ENCODE data around the gene SEMA3F. TPM values are rescaled to one million over a fixed set of nuclear protein-coding genes. Genes with fewer than 3 reads are reported as not detected.

The SEMA3F gene
- total RNA-seq, 4 donors from 2014 or later: 10.5 to 33.1 (median 12.9) TPM

- DNase-seq: no peak
- no peak overlapping the region for H3K4me3 ChIP-seq
- H3K36me3 ChIP-seq: no peaks in the 10 kb centered on the region
- no peak for TF ChIP-seq CTCF (IDR thresholded peaks at IDR 0.05)
- no peak for TF ChIP-seq POLR2A (IDR thresholded peaks at IDR 0.05)
- peaks cover 14 to 17% of the 10 kb centered on the region in 2 donors for H3K27me3 ChIP-seq
- intact Hi-C loops (cut with DNase I; ENCODE audit: low total_unique reads): no loop called here
- H3K4me1 ChIP-seq: peaks cover 0 to 13% of the 10 kb centered on the region in 2 donors
- no peak overlapping the region for H3K27ac ChIP-seq
- H3K9me3 ChIP-seq: no peaks in the 10 kb centered on the region
These were observed 46.6 kb downstream of the SEMA3F start for GRCh38 chr3:50201573-50202315.

- H3K27ac ChIP-seq: no peak overlapping the region
- no peak for DNase-seq
- no peaks in the 10 kb centered on the region for H3K36me3 ChIP-seq
- intact Hi-C loops (cut with DNase I; ENCODE audit: low total_unique reads): no loop called here
- H3K27me3 ChIP-seq: peaks cover 14 to 17% of the 10 kb centered on the region in 2 donors
- peaks cover 0 to 13% of the 10 kb centered on the region in 2 donors for H3K4me1 ChIP-seq
- TF ChIP-seq CTCF (IDR thresholded peaks at IDR 0.05) (no peak), POLR2A (IDR thresholded peaks at IDR 0.05) (no peak)
- no peaks in the 10 kb centered on the region for H3K9me3 ChIP-seq
- no peak overlapping the region for H3K4me3 ChIP-seq
These were observed 47.4 kb downstream of the SEMA3F start for GRCh38 chr3:50202353-50203112.

GRCh38 chr3:50203113-50203808 is 48.1 kb downstream of the SEMA3F start:
- Histone ChIP-seq H3K36me3 (no peaks in the 10 kb centered on the region), H3K27me3 (peaks cover 14 to 17% of the 10 kb centered on the region in 2 donors)

GRCh38 chr3:50203809-50204803 is 49.0 kb downstream of the SEMA3F start:
- intact Hi-C loops (cut with DNase I; ENCODE audit: low total_unique reads): no loop called here
- H3K4me1 ChIP-seq: peaks cover 0 to 13% of the 10 kb centered on the region in 2 donors
- H3K27ac ChIP-seq: no peak overlapping the region
- no peaks in the 10 kb centered on the region for H3K36me3 ChIP-seq
- DNase-seq: no peak
- no peaks in the 10 kb centered on the region for H3K9me3 ChIP-seq
- no peak overlapping the region for H3K4me3 ChIP-seq
- peaks cover 14 to 17% of the 10 kb centered on the region in 2 donors for H3K27me3 ChIP-seq
- TF ChIP-seq CTCF (IDR thresholded peaks at IDR 0.05): no peak
- TF ChIP-seq POLR2A (IDR thresholded peaks at IDR 0.05): no peak

More at GRCh38 chr3:50203113-50203808, 48.1 kb downstream of the SEMA3F start:
- H3K9me3 ChIP-seq: no peaks in the 10 kb centered on the region
- H3K4me1 ChIP-seq: peaks cover 0 to 13% of the 10 kb centered on the region in 2 donors
- TF ChIP-seq CTCF (IDR thresholded peaks at IDR 0.05) (no peak), POLR2A (IDR thresholded peaks at IDR 0.05) (no peak)
- intact Hi-C loops (cut with DNase I; ENCODE audit: low total_unique reads): no loop called here
- no peak overlapping the region for H3K4me3 ChIP-seq
- no peak overlapping the region for H3K27ac ChIP-seq
- DNase-seq: no peak
